GM19455 (cell line): ENCODE measurements around the gene ACO1.

Experiments used
- ATAC-seq: cut with Tn5 transposase; IDR thresholded peaks from one replicate; pipeline ENCODE4 v1.9.1; 2021; ENCODE audit not compliant: unreplicated experiment

The ACO1 gene

DNA sequence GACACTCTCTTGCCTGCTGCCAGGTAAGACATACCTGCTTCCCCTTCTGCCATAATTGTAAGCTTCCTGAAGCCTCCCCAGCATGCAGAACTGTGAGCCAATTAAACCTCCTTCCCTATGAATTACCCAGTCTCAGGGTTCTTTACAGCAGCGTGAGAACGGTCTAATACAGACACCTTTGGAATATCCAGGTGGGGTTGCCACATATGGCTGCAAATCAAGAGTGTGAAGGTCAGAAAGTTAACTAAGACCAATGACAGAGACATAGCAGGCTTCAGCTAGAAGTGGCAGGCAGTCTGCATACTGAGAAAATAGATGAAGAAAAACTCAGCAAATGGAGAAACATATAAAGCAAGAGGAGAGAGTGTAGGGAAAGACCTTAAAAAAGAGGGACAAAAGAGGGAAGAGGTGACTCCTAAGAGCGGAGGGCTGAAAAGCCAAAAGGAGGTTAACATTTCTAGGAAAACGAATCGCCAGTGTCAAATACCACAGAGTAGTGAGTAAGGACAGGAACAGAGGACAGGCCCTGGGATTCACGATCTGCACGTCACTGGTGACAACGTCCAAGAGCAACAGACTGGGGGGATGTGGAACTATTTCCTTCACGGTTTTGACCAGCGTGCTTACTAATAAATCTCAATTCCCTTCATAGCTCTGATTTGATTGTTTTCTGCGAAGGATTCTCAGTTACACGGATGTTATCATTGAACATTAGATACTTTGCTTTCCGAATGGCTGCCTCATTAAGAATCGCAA, 1.7 kb upstream of the ACO1 start:
- ATAC-seq: no peak

GRCh38 chr9:32384002-32384363, 460 bp upstream of the ACO1 start:
- no peak for ATAC-seq

- ATAC-seq: no peak
Measured at GRCh38 chr9:32385152-32385884, 875 bp downstream of the ACO1 start.

GRCh38 chr9:32385885-32386283, 1.4 kb downstream of the ACO1 start:
- no peak for ATAC-seq

- ATAC-seq: no peak
Measured at GRCh38 chr9:32387256-32387655, 2.8 kb downstream of the ACO1 start.

- no peak for ATAC-seq
Measured at GRCh38 chr9:32389365-32389764, 4.9 kb downstream of the ACO1 start.

- no peak for ATAC-seq
Measured at GRCh38 chr9:32393911-32394310, 9.5 kb downstream of the ACO1 start.

- no peak for ATAC-seq
Measured at GRCh38 chr9:32394381-32395049, 10.1 kb downstream of the ACO1 start.

DNA sequence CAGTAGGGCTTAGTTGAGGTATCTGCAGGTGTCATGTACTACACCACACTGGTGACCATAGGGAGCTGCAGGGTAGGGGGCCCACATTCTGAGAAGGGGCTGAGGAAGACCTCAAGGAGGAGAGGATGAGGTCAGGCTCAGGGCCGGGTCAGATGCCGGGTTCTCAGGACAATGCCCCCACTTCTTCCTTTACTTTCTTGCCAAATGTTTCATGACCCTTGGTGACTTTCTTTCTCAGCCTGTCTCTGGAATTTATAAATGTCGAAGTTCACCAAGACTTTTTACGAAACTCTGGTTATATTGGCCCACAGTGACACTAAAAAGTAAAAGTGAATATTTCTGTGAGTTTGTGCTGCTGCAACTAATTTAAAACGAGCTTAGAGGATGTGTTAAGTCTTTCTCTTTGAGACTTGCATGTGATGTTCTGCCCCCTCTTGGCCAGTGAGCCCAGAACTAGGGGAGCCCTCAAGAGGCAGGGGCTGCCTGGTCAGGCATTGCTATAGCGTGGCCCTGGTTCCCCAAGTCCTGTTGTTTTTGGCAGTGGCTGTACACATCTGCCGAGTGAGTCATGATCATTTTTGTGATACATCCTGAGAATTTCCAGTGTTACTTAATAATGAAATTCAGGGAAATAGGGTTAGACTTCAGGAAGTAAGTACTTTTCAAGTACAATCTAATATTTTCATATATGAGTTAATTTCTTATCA, 11.2 kb downstream of the ACO1 start:
- no peak for ATAC-seq

DNA sequence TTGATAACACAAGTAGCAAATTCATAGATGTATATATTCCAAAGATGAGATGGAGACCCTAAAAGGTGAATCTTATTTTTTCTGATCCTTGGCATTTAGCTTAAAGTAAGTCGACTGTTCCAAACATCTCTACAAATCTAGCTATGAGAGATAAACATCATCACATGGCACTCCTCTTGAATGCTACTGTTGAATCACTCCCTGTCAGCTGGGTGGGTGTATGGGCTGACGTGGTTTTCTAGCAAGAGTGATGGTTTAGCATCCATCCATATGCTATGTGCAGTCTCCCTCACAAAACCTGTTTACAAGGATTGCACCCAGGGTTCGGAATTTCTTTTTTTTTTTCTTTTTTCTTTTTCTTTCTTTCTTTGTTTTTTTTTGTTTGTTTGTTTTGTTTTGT, 13.8 kb downstream of the ACO1 start:
- ATAC-seq: no peak

- no peak for ATAC-seq
Measured at GRCh38 chr9:32399110-32399815, 14.8 kb downstream of the ACO1 start.

GRCh38 chr9:32401488-32401887, 17.0 kb downstream of the ACO1 start:
- ATAC-seq: no peak

DNA sequence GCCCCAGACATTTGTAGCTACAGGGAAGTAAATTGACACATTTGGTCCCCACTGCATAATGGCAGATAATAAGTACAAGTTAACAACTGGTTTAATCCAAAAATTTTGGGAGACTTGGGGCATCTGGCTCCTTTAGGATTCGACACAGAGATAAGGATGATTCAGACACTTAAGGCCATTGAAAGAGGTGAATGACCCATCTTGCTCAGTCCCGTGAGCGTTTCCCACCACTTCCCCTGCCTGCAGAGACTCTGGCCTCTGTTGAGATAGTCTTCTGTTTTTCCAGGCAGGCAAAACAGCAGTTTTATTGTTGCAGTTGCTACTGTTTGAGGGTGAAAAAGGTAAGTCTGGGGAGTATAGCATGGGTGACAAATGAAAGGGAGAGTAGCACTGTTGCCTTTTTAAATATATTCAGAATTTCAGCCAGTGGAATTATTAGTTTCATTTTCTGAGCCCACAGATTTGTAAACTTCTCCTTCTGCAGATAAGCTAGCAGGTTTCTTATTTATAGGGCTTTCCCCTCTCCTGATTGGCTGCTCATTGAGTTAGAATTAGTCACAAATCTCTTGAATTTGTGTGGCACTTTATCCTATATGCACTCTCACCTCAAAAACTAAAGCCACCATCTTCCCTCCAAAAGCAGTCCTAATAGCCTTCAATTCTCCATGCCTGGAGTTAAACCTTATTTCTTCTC, 19.3 kb downstream of the ACO1 start:
- ATAC-seq: no peak

DNA sequence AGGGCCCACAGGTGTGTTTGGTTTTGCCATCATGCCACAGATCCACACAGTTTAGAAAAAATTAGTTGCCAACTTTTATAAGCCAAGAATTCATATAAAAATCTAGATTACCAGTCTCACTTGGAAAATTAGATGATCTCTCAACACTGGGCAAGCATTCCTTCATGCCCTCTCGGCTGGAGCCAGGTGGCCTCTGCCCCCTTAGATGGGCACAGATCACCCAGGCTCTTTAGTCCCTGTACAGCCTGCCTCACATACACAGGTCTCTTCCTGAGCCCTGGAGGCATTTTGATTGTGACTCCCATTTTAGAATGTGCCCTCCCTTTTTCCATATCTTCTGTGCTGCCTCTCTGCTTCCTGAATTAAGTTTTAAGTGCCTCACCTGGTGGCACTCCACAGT, 20.0 kb downstream of the ACO1 start:
- ATAC-seq: no peak

GRCh38 chr9:32404856-32405255, 20.4 kb downstream of the ACO1 start:
- ATAC-seq: no peak

DNA sequence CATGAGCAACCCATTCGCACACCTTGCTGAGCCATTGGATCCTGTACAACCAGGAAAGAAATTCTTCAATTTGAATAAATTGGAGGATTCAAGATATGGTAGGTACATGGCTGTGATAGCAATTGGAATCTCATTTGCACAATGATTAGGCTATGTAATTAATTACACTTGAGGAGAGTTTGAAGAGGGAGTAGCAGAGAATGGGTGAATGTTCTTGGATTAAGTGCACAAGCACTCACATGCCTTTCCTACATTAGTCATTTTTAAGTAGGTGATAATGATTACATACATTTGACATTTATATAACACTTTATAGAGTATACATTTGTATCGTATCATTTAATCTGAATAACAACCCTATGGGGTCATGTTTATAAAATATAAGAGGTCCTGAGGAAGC, 21.1 kb downstream of the ACO1 start:
- ATAC-seq: no peak

DNA sequence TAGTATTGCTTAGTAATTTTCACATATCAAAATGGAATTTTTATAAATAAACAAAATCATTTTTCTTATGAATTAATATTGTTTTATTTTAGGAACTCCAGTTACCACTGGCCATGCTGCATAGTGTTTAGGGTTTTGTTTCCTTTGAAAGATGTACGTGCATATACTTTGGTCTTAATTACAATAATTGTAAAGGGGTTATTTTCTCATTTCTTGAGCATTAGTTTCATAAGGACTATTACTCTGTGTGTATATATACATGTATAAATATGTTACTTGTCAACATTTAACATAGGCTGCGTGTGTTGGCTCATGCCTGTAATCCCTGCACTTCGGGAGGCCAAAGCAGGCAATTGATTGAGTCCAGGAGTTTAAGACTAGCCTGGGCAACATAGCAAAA, 21.6 kb downstream of the ACO1 start:
- ATAC-seq: no peak

DNA sequence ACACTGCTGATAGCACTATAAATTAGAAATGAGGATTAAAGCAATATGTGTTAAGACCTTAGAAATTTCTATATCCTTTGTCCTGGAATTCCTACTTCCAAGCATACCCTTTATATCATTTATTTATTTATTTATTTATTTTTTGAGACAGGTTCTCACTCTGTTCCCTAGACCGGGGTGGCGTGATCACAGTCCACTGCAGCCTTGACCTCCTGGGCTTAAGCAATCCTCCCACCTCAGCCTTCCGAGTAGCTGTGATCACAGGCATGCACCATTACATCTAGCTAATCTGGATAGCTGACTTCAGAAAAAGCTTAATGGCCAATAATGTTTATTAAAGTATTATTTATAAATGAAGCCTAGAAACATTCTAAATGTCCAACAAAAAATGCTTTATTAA, 27.3 kb downstream of the ACO1 start:
- ATAC-seq: no peak

DNA sequence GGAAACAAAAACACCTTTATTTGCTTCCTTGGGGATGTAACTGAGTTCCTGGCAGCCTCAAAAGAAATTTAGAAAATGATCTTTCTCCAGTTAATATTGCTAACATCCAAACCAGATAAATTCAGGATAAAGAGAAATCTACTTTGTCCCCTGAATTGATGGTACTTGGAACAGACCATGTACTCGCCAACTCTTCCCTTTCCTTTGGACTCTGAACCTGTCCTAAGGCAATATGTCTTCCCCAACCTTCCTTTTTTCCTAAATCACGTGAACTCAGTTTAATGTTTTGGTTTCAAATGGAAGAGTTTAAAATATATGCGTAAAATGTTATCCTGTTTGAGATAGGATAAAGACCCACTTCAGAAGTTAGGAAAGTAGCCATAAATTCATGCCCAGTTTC, 28.0 kb downstream of the ACO1 start:
- ATAC-seq: no peak

GRCh38 chr9:32413424-32413823, 29.0 kb downstream of the ACO1 start:
- ATAC-seq: no peak
